Epidermal melanocyte (primary cell): Measurements from ENCODE around the gene KIF21A.

Experiments
- DNase-seq: peaks from one replicate; pipeline ENCODE4 v3.0.0; 2011; ENCODE audit warnings: low spot score; ENCODE audit not compliant: insufficient read length

KIF21A gene

DNA sequence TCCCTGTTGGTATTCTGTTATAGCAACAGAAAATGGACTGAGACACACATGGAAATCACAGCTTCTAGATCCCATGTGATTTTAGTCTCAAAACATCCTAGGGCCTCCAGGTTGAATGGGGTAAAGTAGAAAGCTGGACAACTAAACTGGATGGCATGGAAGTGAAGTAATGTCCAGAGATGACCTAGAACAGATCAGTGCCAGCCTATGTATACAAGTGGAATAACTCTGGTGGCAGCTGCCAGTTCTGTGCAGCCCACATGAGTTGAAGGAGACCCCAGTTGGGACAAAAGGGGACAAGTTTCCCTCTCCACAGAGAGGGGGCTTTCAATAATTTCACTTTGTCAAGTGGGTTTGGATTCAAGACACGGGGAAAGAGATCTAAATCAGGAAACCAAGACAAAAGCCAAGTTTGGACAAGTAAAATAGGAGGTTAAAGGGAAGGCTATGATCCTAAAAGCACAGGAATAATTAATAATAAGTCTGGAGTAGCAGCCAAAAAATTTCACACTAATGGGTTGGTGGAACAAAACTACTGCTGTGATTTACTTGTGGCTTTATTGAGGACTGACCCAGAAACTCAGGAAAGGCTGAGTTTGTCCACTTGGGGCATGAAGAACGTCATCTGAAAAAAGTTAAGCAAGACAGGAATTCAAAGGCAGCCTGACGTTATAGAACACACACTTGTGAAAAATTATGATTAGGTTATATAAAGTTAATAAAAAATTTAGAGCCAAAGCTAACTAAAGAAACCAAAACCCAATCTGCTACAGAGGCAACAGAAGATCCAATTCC, 11.7 kb downstream of the KIF21A start:
- DNase-seq: no peak

- no peak for DNase-seq
These were observed 13.1 kb downstream of the KIF21A start for GRCh38 chr12:39429809-39430208.

DNA sequence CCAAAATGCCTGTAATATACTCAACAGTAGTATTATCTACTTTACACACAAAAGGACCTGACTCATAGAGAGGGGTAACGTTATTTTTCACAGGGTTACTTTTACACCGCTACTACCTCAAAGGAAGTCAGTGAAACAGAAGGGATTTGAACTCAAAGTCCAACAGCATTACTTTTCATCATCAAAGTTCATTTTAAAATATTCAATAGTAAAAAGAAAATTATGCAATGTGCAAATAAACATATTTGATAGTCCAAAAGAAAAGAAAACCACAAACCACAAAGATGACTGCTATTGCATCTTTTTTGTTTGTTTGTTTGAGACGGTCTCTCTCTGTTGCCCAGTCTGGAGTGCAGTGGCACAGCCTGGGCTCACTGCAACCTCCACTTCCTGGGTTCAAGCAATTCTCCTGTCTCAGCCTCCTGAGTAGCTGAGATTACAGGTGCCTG, 15.5 kb downstream of the KIF21A start:
- DNase-seq: no peak

GRCh38 chr12:39426636-39427240, 16.2 kb downstream of the KIF21A start:
- no peak for DNase-seq

DNA sequence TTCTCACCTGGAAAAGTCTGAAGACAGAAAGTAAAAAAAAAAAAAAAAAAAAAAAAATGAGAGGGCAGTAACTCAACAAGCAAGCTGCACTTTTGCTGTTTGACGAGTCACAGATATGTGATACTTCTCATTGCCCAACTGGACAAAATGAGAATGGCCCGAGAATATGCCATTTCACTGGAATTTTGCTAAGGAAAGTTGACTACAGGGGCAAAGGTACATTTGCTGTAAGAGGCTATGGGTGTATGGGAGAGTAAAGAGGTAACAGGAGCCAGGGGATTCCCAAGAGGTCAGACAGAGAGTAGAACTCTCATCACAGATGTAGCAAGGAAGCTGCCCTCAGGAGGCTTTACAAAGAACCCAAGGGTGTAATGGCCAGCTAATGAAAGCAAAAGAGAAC, 22.9 kb downstream of the KIF21A start:
- no peak for DNase-seq

DNA sequence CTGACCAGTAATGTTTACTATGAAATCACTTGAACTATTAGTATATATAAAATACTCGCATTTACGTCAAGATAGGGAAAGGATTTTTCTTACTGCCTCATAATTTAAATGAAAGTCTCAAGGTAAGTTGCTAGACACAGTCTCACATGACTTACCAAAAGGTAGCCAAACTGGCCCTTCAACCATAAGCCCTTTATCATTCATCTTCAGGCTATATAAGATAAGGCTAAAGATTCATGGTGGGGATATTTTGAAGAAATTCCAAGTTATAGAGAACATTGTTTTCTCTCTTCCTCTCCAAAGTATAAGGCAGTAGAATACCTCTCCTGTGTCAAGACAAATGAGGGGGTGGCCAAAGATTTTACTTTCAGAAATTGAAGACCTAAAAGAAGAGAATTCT, 23.4 kb downstream of the KIF21A start:
- DNase-seq: no peak

- no peak for DNase-seq
These were observed 25.0 kb downstream of the KIF21A start for GRCh38 chr12:39417916-39418315.

- no peak for DNase-seq
These were observed 28.8 kb downstream of the KIF21A start for GRCh38 chr12:39413836-39414771.

GRCh38 chr12:39412210-39412609, 30.7 kb downstream of the KIF21A start:
- DNase-seq: no peak

- DNase-seq: no peak
These were observed 36.7 kb downstream of the KIF21A start for GRCh38 chr12:39406262-39406661.

DNA sequence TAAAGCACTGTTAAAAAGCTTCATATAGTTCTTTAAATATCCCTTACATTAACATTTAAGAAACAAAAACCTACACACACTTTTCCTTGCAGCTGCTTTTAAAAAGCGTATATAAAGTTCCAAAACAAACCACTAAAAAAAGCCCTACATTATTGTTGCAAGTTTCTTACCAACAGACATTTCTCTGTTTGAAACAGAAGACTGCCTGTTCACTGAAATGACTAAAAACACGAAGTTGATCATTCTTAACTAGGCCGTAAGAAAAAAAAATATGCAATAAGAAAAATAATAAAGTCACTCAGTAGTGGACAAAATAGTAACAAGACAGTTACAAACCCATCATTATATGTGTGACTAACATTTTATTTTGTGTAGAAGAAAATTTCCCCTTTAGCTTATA, 37.3 kb downstream of the KIF21A start:
- no peak for DNase-seq

GRCh38 chr12:39404000-39404399, 38.9 kb downstream of the KIF21A start:
- DNase-seq: no peak

GRCh38 chr12:39403376-39403775, 39.5 kb downstream of the KIF21A start:
- DNase-seq: no peak

DNA sequence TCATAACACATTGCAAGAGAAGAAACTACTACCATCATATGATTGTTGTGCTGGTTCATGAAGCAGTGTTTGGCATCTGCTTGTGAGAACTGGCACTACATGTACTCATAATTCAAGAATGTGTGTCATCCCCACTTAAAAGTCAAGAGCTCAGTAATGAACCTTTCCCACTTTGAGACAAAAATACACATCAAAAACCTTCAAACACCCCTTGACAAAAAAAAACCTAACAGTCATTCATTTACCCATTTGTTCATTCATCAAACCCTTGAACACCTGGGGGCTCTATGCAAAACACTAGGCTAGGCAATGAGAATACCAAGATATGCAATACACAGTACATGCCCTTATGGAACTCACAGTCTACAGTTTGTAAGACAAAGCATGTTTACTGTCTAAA, 40.0 kb downstream of the KIF21A start:
- DNase-seq: no peak

DNA sequence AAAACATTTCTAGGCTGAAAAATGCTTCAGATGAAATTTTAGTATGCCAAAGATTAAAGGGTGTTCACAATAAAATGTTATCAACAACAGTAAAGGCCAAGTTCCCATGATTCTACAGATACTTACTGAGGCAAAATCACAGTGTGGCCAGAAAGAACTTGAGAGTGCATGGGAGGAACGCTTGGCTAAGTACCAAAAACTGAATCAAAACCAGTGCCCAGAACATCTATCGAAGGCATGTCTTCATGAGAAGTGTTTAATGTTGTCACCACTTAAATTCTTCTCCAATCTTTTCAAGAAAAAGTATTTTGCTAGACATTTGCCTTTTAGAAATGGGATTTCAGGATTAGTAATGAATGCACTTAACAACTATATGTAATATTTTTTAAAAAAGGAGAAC, 41.5 kb downstream of the KIF21A start:
- DNase-seq: no peak

DNA sequence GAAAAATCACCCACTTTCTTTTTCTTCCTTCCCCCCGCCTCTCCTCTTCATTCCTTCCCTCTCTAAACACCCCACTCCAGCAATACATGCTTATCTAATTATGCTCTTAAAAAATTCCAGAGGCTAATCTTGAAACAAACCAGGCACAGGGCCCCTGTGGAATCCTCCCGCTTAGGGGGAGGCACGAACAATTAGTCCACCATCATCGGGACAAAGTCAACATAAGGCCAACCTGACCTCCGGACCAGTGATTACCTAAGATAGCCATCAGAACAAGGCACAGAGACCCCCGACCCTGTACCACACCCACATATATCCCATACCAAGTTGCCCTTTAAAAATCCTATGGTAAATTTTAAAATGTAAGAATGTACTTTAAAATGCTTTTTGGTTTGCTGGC, 47.1 kb downstream of the KIF21A start:
- no peak for DNase-seq

GRCh38 chr12:39393890-39394289, 49.0 kb downstream of the KIF21A start:
- no peak for DNase-seq

DNA sequence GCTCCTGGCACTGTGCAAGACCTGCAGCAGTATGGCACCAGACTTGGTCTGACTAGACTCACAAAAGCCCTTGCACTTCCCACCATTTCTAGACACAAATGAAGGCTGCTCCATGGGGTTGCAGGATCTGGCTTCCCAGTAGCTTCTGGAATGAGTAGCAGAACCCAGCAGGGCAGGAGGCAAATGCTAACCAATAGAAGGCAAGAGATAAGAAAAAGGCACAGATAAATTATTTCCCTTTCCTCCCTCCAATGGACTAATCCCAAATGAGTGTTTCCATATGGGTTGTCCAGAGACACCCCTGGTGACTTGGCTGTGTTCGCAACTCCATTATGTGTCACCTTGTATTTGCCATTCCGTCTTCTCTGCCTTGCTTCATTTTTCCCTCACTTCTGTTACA, 49.7 kb downstream of the KIF21A start:
- no peak for DNase-seq

GRCh38 chr12:39392154-39392925, 50.6 kb downstream of the KIF21A start:
- no peak for DNase-seq

DNA sequence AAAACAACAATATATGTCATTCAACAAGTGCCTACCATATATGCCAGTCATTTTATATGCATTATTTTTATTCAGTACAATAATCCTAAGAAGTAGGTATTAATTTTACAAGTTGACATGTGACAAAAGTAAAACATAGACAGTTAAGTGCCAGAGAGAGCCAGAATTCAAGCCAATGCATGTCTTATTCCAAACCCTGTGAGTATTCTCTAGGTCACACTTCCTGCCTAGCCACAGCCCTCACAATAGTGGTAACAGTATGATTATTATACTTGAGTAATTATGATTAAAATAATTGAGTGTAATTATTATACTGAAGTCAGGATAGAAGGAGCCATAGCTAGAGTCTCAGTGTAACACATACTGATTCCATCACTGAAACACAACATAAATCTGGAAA, 52.2 kb downstream of the KIF21A start:
- DNase-seq: no peak
